COLO829 (cell line): ENCODE results near the gene AFG3L2.
"Not testable (repeated sequence)": the region's sequence is repeated elsewhere in the genome, so short reads cannot be mapped to it uniquely, and the experiment has no call there.

Experiments
- DNase-seq: peaks from one replicate; pipeline ENCODE4 v3.0.0; 2012; ENCODE audit warnings: low spot score

Gene AFG3L2

DNA sequence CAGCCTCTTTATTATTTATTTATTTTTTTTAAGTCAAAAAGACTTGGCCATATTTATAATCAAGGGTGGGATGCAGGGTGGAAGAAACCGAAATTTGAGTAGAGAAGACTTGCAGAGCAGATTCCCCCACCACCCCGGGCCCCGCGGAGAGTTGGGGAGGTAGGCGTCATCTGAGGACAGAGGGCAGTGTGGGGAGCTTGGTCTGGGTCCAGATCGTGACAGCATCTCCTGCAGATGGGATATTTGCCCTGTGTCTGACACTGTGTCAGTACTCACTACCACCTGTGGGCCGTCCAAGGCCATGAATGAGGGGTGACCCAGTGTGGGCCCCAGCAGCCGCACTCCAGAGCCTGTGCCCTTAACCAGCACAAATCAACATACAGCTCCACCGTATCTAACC lies 20.2 kb upstream of the AFG3L2 start:
- DNase-seq: no peak

- DNase-seq: no peak
Measured at GRCh38 chr18:12394428-12394827, 17.4 kb upstream of the AFG3L2 start.

DNA sequence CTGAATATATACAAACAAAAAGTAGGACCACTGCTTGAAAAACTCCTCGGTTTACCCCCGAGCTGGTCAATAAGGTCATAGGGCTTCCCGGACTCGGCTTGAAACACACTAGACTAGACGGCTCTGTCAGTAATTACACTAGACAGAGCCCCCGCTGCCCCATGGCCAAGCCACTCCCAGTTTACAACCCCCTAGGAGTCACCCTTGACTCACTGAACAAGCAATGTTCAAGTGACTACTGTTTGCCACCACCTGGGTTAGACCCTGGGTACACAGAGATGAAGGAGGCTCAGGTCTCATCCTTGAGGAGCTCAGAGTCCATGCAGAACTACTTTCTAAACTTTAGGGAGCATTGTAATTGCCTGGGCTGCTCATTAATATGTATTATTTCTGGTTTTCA lies 17.0 kb upstream of the AFG3L2 start:
- DNase-seq: no peak

DNA sequence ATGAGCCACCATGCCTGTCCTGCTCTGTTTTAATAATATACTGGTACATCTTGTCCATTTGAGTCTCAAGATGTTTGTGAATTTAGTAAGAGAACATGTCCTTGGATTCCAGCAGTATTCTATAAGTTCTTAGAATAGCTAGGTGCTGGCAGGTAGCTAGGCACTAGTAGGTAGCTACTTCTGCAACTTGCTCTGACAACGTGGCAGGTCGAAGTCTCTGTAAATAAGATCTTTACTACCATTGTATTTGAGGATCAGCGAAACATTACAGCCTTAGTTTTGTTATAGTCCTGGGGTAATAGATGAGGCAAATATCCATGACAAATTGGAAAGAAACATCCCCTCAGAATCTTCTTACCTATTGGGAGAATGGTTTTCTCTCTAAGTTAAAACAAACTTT lies 16.5 kb upstream of the AFG3L2 start:
- no peak for DNase-seq

- DNase-seq: no peak
Measured at GRCh38 chr18:12391487-12392165, 14.6 kb upstream of the AFG3L2 start.

- DNase-seq: no peak
Measured at GRCh38 chr18:12388442-12388841, 11.4 kb upstream of the AFG3L2 start.

DNA sequence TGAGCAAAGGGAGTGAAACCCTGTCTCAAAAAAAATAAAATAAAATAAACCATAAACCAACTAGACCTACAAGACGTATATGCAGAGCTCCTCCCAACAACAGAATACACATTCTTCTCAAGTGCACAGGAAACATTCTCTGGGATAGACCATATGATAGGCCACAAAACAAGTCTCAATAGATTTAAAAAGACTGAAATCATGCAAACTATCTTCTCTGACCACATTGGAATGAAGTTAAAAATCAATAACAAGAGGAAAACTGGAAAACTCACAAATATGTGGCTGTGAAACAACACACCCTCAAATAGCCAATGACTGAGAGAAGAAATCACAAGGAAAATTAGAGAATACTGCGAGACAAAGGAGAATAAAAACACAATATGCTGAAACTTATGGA lies 7.2 kb upstream of the AFG3L2 start:
- DNase-seq: no peak

GRCh38 chr18:12383759-12384158 lies 6.7 kb upstream of the AFG3L2 start:
- DNase-seq: not testable (repeated sequence)

GRCh38 chr18:12382221-12382814 lies 5.3 kb upstream of the AFG3L2 start:
- DNase-seq: not testable (repeated sequence)

DNA sequence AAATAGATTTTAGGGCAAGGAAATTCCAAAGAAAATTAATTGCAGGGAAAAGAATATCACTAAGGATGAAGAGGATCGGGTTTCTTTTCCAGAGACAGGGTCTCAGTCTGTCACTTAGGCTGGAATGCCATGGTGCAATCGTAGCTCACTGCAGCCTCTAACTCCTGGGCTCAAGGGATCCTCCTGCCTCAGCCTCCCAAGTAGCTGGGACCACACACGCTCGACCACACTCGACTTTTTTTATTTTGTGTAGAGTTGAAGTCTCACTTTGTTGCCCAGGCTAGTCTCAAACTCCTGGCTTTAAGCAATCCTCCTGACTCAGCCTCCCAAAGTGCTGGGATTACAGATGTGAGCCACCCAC lies 1.2 kb upstream of the AFG3L2 start:
- not testable (repeated sequence) for DNase-seq

DNA sequence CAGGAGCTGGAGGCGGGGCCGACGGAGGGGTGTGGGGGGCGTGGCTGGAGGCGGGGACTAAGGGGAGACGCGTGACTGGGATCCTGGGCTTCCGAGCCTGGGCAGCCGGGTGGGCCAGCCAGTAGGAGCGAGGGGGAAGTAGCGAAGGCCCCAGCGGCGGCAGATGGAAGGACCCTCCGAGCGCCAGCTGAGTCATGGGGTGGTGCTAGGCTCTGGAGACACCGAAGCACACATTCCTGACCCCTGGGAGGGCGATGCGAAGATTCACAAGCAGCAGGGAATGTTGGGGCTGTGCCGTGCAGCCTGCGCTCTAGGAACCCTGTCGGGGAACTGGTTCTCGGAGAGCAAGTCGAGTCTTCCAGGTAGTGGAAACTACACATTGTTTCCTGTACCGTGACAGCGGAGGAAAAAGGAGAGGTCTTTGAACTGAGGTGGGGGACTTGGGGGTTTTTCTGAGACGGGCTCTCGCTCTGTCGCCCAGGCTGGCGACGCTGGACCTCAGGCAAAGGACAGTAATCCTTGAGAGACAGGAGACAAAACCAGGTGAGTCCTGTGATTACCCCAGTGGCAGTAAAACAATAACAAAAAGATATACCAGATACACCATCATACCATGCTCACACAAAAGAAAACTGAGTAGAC lies 650 bp upstream of the AFG3L2 start:
- no peak for DNase-seq

DNA sequence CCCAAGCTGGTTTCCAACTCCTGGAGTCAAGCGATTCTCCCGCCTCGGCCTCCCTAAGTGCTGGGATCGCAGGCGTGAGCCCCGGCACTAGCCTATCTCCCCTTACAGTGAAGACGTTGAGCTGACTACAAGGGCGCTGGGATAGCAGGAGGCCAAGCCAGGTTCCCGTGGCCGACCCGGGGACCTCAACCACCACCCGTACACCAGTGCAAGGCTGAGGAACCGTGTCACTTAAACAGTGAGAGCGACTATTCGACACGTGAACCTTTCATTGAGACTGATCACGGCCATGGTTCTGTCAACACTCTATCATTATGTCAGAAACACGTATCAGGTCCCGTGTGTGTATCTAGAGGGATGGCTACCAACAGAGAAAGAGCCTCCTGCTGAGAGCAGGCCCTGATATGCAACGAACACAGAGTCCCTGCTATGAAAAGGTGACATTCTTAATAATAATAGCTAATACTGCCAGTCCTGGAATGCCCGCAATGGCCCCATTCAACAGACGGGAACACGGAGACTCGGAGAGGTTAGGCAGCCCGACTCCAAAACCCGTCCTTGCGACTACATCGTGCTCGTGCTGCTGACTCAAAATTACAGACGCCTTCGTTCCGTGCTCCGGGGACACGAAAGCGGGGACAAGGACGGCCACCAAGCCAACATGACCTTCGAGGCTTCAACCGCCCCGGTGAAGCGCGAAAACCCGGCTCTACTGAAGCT lies 833 bp downstream of the AFG3L2 start:
- DNase-seq: no peak

- no peak for DNase-seq
Measured at GRCh38 chr18:12374401-12374800, 2.6 kb downstream of the AFG3L2 start.

GRCh38 chr18:12373771-12374116 lies 3.3 kb downstream of the AFG3L2 start:
- DNase-seq: no peak

DNA sequence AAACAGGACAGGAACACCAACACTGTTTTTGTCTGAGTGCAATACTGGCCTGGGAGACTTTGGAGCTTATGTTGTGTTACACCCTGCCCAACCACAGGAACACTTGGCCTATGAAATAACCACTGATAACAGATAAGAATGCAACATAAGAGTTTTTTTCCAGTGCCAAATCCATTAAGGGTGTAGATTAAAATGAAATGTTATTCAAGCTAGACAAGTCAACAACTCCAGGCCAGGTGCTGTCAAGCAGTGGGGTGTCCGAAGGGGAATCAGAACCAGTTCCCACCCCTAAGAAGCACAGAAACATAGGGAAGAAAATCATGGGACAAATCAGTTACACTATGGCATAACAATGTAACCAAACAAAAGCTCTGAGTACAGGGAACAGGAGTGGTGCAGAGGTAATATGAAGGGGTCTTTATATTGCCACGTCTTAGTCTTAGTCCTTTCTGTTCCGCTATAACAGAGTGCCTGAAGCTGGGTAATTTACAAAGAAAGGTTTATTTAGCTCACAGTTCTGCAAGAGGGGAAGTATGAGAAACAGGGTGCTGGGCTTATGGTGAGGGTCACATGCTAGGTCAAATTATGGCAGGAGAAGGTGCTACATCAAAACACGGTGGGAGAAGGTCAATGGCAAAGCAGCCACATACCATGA lies 3.8 kb downstream of the AFG3L2 start:
- no peak for DNase-seq

GRCh38 chr18:12372406-12372805 lies 4.6 kb downstream of the AFG3L2 start:
- DNase-seq: no peak

DNA sequence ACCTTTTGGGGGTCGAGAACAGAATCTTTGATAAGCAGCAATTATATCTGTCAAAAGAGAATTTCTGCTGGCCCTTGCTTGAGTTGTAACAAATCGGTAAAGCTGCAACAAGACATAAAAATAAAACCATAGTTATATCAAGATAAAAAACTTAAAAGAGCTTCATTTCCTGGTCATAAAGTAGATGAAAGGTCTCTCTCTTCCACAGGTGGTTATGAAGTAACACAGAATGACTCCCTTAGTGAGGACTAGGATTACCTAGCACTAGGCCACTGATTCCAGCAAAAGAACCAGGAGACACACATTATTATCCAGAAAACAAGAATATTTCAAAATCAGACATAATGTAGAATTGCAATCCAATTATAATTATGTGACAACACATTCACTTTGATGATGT lies 5.4 kb downstream of the AFG3L2 start:
- no peak for DNase-seq

DNA sequence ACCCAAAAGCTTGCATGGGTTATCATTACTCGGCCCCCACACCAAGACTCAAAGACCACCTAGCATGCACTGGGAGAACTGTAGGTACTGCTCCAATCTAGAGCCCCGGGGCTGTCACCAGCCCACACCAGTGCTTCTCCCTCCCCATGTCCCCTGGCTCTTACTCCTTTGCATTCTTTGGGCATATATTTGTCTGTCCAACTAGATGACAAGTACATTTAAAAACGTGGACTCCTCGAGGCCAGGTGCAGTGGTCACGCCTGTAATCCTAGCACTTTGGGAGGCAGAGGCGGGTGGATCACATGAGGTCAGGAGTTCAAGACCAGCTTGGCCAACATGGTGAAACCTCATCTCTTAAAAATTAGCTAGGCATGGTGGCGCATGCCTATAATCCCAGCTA lies 7.8 kb downstream of the AFG3L2 start:
- DNase-seq: no peak

GRCh38 chr18:12366784-12367183 lies 10.2 kb downstream of the AFG3L2 start:
- DNase-seq: no peak

DNA sequence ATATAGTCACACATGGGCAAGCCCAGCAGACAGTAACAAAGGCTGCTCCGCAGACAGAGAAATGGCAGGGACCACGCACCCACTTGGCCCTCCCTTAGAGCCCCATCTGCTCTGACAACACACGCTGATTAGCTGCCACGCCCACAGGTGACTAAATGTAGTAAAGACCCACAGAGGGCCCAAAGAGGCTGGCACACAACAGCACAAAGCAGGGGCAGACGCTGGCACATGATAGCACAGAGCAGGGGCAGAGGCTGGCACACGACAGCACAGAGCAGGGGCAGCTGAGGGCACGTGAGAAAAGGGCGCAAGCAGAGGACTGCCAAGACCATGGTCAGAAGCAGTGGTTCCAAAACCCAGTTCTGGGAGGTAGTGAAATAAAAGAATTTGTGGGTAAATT lies 10.6 kb downstream of the AFG3L2 start:
- no peak for DNase-seq

- DNase-seq: no peak
Measured at GRCh38 chr18:12362473-12363174, 14.4 kb downstream of the AFG3L2 start.

- no peak for DNase-seq
Measured at GRCh38 chr18:12361770-12362378, 15.2 kb downstream of the AFG3L2 start.
